Measurements from ENCODE around the gene GAD1. TPM values are rescaled to one million over a fixed set of nuclear protein-coding genes. Genes with fewer than 3 reads are reported as not detected.

GAD1 gene
- total RNA-seq, 1 donor from 2014 or later = not detected

- TF ChIP-seq, protein P1, sequence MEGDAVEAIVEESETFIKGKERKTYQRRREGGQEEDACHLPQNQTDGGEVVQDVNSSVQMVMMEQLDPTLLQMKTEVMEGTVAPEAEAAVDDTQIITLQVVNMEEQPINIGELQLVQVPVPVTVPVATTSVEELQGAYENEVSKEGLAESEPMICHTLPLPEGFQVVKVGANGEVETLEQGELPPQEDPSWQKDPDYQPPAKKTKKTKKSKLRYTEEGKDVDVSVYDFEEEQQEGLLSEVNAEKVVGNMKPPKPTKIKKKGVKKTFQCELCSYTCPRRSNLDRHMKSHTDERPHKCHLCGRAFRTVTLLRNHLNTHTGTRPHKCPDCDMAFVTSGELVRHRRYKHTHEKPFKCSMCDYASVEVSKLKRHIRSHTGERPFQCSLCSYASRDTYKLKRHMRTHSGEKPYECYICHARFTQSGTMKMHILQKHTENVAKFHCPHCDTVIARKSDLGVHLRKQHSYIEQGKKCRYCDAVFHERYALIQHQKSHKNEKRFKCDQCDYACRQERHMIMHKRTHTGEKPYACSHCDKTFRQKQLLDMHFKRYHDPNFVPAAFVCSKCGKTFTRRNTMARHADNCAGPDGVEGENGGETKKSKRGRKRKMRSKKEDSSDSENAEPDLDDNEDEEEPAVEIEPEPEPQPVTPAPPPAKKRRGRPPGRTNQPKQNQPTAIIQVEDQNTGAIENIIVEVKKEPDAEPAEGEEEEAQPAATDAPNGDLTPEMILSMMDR (IDR thresholded peaks at IDR 0.05) = no peak
- no peaks in the 10 kb centered on the region for H3K36me3 Mint-ChIP-seq (ENCODE audit: low read depth)
- H3K4me1 Mint-ChIP-seq (ENCODE audit: low read depth) = peaks cover 45% of the 10 kb centered on the region
- no peak for DNase-seq (ENCODE audit: low spot score)
- H3K4me3 Mint-ChIP-seq (ENCODE audit: unreplicated experiment) = no peak overlapping the region
- H3K9me3 Mint-ChIP-seq (ENCODE audit: low read depth) = no peaks in the 10 kb centered on the region
- H3K27me3 Mint-ChIP-seq (ENCODE audit: low read depth) = peaks cover 83% of the 10 kb centered on the region
- H3K27ac Mint-ChIP-seq (ENCODE audit: unreplicated experiment) = no peak overlapping the region
Observed at GRCh38 chr2:170821531-170822289, 5.0 kb downstream of the GAD1 start.

GRCh38 chr2:170822290-170823087 lies 5.8 kb downstream of the GAD1 start:
- TF ChIP-seq, protein P1 (IDR thresholded peaks at IDR 0.05) = peak; percentile 55
- peaks cover 37% of the 10 kb centered on the region for H3K4me1 Mint-ChIP-seq (ENCODE audit: low read depth)
- DNase-seq (ENCODE audit: low spot score) = no peak
- H3K9me3 Mint-ChIP-seq (ENCODE audit: low read depth) = no peaks in the 10 kb centered on the region
- H3K36me3 Mint-ChIP-seq (ENCODE audit: low read depth) = no peaks in the 10 kb centered on the region
- peaks cover 84% of the 10 kb centered on the region for H3K27me3 Mint-ChIP-seq (ENCODE audit: low read depth)
- H3K27ac Mint-ChIP-seq (ENCODE audit: unreplicated experiment) = no peak overlapping the region
- H3K4me3 Mint-ChIP-seq (ENCODE audit: unreplicated experiment) = peak overlapping the region; percentile 54

GRCh38 chr2:170823088-170823897 lies 6.6 kb downstream of the GAD1 start:
- TF ChIP-seq, protein P1 (IDR thresholded peaks at IDR 0.05) = no peak
- DNase-seq (ENCODE audit: low spot score) = no peak
- Mint-ChIP-seq H3K9me3 (ENCODE audit: low read depth) (no peaks in the 10 kb centered on the region), H3K4me3 (ENCODE audit: unreplicated experiment) (peak overlapping the region; percentile 54), H3K27ac (ENCODE audit: unreplicated experiment) (no peak overlapping the region), H3K36me3 (ENCODE audit: low read depth) (no peaks in the 10 kb centered on the region), H3K4me1 (ENCODE audit: low read depth) (peaks cover 29% of the 10 kb centered on the region), H3K27me3 (ENCODE audit: low read depth) (peaks cover 80% of the 10 kb centered on the region)

DNA sequence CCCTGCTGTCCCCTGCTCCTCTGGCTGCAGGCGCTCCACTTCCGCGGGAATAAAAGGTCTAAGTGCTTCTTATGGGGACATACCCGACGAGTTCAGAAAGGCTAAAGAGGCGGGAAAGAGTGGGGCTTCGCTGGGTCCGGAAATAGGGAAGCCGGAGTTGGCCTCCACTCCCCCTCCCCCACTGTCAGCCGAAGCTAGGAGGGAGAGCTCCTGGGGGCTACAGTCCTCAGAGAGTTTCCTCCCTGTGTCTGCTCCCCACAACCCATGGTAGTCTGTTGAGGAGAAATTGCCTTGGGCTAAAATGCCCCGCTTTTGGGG lies 7.2 kb downstream of the GAD1 start:
- Mint-ChIP-seq H3K9me3 (ENCODE audit: low read depth) (no peaks in the 10 kb centered on the region), H3K27me3 (ENCODE audit: low read depth) (peaks cover 77% of the 10 kb centered on the region), H3K4me1 (ENCODE audit: low read depth) (peaks cover 23% of the 10 kb centered on the region), H3K4me3 (ENCODE audit: unreplicated experiment) (peak overlapping the region; percentile 19), H3K27ac (ENCODE audit: unreplicated experiment) (no peak overlapping the region), H3K36me3 (ENCODE audit: low read depth) (no peaks in the 10 kb centered on the region)
- no peak for DNase-seq (ENCODE audit: low spot score)
- TF ChIP-seq, protein P1 (IDR thresholded peaks at IDR 0.05) = no peak

- H3K4me3 Mint-ChIP-seq (ENCODE audit: unreplicated experiment) = no peak overlapping the region
- TF ChIP-seq, protein P1 (IDR thresholded peaks at IDR 0.05) = no peak
- no peaks in the 10 kb centered on the region for H3K36me3 Mint-ChIP-seq (ENCODE audit: low read depth)
- no peaks in the 10 kb centered on the region for H3K9me3 Mint-ChIP-seq (ENCODE audit: low read depth)
- peaks cover 22% of the 10 kb centered on the region for H3K4me1 Mint-ChIP-seq (ENCODE audit: low read depth)
- peaks cover 76% of the 10 kb centered on the region for H3K27me3 Mint-ChIP-seq (ENCODE audit: low read depth)
- no peak overlapping the region for H3K27ac Mint-ChIP-seq (ENCODE audit: unreplicated experiment)
- no peak for DNase-seq (ENCODE audit: low spot score)
Observed at GRCh38 chr2:170824526-170825015, 7.9 kb downstream of the GAD1 start.

All from chondrocyte (in vitro differentiated cells).